Hepatocyte (in vitro differentiated cells): ENCODE results near the gene SSC5D. TPM values are rescaled to one million over a fixed set of nuclear protein-coding genes. Genes with fewer than 3 reads are reported as not detected.
A peak's percentile ranks its signal among the peaks of the same experiment; 100 is the strongest.

ENCODE experiments used
- DNase-seq: peaks from one replicate; pipeline ENCODE4 v3.0.0-alpha.2; 2016; ENCODE audit warnings: low spot score
- H2AFZ ChIP-seq: fragments of 200-600 bp; sonication (generic); 2 replicates; pipeline ENCODE4 v1.6.0; 2016; ENCODE audit warnings: antibody characterized with exemption, mild to moderate bottlenecking
- H3K27ac ChIP-seq: fragments of 200-600 bp; sonication (generic); 2 replicates; pipeline ENCODE4 v1.5.1; 2016; ENCODE audit warnings: mild to moderate bottlenecking
- H3K27me3 ChIP-seq: fragments of 200-600 bp; sonication (generic); 2 replicates; pipeline ENCODE4 v1.6.1; 2016
- H3K36me3 ChIP-seq: fragments of 200-600 bp; sonication (generic); replicated peaks from 2 replicates; pipeline ENCODE4 v1.5.1; 2016; ENCODE audit warnings: low read depth; ENCODE audit not compliant: insufficient read depth
- H3K4me1 ChIP-seq: fragments of 200-600 bp; sonication (generic); 2 replicates; pipeline ENCODE4 v1.5.1; 2016; ENCODE audit warnings: mild to moderate bottlenecking, moderate library complexity; ENCODE audit not compliant: insufficient read depth
- H3K4me2 ChIP-seq: fragments of 200-600 bp; sonication (generic); 2 replicates; pipeline ENCODE4 v1.6.0; 2016
- H3K4me3 ChIP-seq: fragments of 200-600 bp; sonication (generic); 2 replicates; pipeline ENCODE4 v1.5.1; 2016; ENCODE audit warnings: mild to moderate bottlenecking
- H3K79me2 ChIP-seq: fragments of 200-600 bp; sonication (generic); 2 replicates; pipeline ENCODE4 v1.6.0; 2017; ENCODE audit warnings: mild to moderate bottlenecking
- H3K9me2 ChIP-seq: fragments of 200-600 bp; sonication (generic); replicated peaks from 2 replicates; pipeline ENCODE4 v1.6.0; 2017; ENCODE audit warnings: mild to moderate bottlenecking; ENCODE audit not compliant: insufficient read depth
- H3K9me3 ChIP-seq: fragments of 200-600 bp; sonication (generic); 2 replicates; pipeline ENCODE4 v1.5.1; 2016; ENCODE audit warnings: low read depth, mild to moderate bottlenecking
- H4K20me1 ChIP-seq: fragments of 200-600 bp; sonication (generic); 2 replicates; pipeline ENCODE4 v1.6.0; 2016; ENCODE audit warnings: mild to moderate bottlenecking; ENCODE audit not compliant: insufficient read depth, poor library complexity, severe bottlenecking
- CTCF ChIP-seq: fragments of 200-600 bp; sonication (generic); IDR thresholded peaks from 2 replicates; pipeline ENCODE4 v1.5.1; 2016; ENCODE audit warnings: antibody characterized with exemption, mild to moderate bottlenecking; ENCODE audit not compliant: poor library complexity
- EZH2 ChIP-seq: fragments of 200-600 bp; sonication (generic); IDR thresholded peaks from 2 replicates; pipeline ENCODE4 v1.6.1; 2016; ENCODE audit warnings: antibody characterized with exemption, mild to moderate bottlenecking, borderline replicate concordance
- EZH2phosphoT487 ChIP-seq: fragments of 200-600 bp; sonication (generic); IDR thresholded peaks from one replicate; pipeline ENCODE4 v1.6.1; 2018; ENCODE audit warnings: antibody characterized with exemption, mild to moderate bottlenecking, low read depth, moderate library complexity; ENCODE audit not compliant: unreplicated experiment, severe bottlenecking
- WGBS: methylation state at CpG from one replicate; pipeline ENCODE4 v1.1.6; 2016; ENCODE audit warnings: low lambda C conversion rate; ENCODE audit errors: missing lambda C conversion rate; 5-methylcytosine and 5-hydroxymethylcytosine counted together
- polyA plus RNA-seq: library from polyadenylated mRNA; unstranded; fragments of >200 nt; fragmentation: Nextera tagmentation; extraction: Ambion mirVana; gene quantifications from 2 replicates; pipeline ENCODE4 v1.2.1, GENCODE V29; 2016
- total RNA-seq: library from RNA; depleted of rRNA; stranded (reverse); fragments of >200 nt; gene quantifications from 2 replicates; pipeline ENCODE4 v1.2.3, GENCODE V29; 2014

The SSC5D gene
- total and polyA plus RNA-seq, 2 experiments from 2014 or later: 0.80 to 5.1 TPM

GRCh38 chr19:55482156-55482961 is 5.9 kb upstream of the SSC5D start:
- H3K9me2 ChIP-seq: no peaks in the 10 kb centered on the region
- H3K27me3 ChIP-seq: no peaks in the 10 kb centered on the region
- TF ChIP-seq EZH2phosphoT487 (no peak), EZH2 (no peak), CTCF (no peak)
- H2AFZ ChIP-seq: no peak overlapping the region
- no peak overlapping the region for H3K27ac ChIP-seq
- no peaks in the 10 kb centered on the region for H4K20me1 ChIP-seq
- peaks cover 26% of the 10 kb centered on the region for H3K4me1 ChIP-seq
- WGBS: 98% methylated on average over 41 of the region's 83 CpGs
- H3K4me3 ChIP-seq: no peak overlapping the region
- no peaks in the 10 kb centered on the region for H3K36me3 ChIP-seq
- DNase-seq: no peak
- peaks cover 25% of the 10 kb centered on the region for H3K79me2 ChIP-seq
- no peaks in the 10 kb centered on the region for H3K9me3 ChIP-seq
- no peak overlapping the region for H3K4me2 ChIP-seq

GRCh38 chr19:55482967-55483705 is 5.1 kb upstream of the SSC5D start:
- 93% methylated on average over 9 of the region's 47 CpGs for whole genome bisulfite sequencing
- Histone ChIP-seq H2AFZ (no peak overlapping the region), H3K27ac (no peak overlapping the region), H3K79me2 (peaks cover 18% of the 10 kb centered on the region), H3K9me3 (no peaks in the 10 kb centered on the region), H3K4me1 (peaks cover 27% of the 10 kb centered on the region), H3K9me2 (no peaks in the 10 kb centered on the region), H3K36me3 (no peaks in the 10 kb centered on the region), H3K27me3 (no peaks in the 10 kb centered on the region), H3K4me2 (no peak overlapping the region), H3K4me3 (no peak overlapping the region), H4K20me1 (no peaks in the 10 kb centered on the region)
- no peak for TF ChIP-seq EZH2
- TF ChIP-seq EZH2phosphoT487: no peak
- no peak for TF ChIP-seq CTCF
- no peak for DNase-seq

- H4K20me1 ChIP-seq: no peaks in the 10 kb centered on the region
- peaks cover 30% of the 10 kb centered on the region for H3K4me1 ChIP-seq
- H3K27me3 ChIP-seq: no peaks in the 10 kb centered on the region
- H3K4me3 ChIP-seq: no peak overlapping the region
- no peak overlapping the region for H3K27ac ChIP-seq
- TF ChIP-seq CTCF: no peak
- no peak for TF ChIP-seq EZH2
- TF ChIP-seq EZH2phosphoT487: no peak
- H3K9me2 ChIP-seq: no peaks in the 10 kb centered on the region
- no peaks in the 10 kb centered on the region for H3K36me3 ChIP-seq
- no peak for DNase-seq
- peak overlapping the region; percentile 94 for H3K4me2 ChIP-seq
- WGBS: 90% methylated on average over 36 of the region's 46 CpGs
- H3K9me3 ChIP-seq: no peaks in the 10 kb centered on the region
- peaks cover 10% of the 10 kb centered on the region for H3K79me2 ChIP-seq
- H2AFZ ChIP-seq: no peak overlapping the region
Measured at GRCh38 chr19:55483706-55484592, 4.3 kb upstream of the SSC5D start.
